ENCODE data around the gene MFAP2. TPM values are rescaled to one million over a fixed set of nuclear protein-coding genes. Genes with fewer than 3 reads are reported as not detected.
"Not testable (repeated sequence)": the region's sequence is repeated elsewhere in the genome, so short reads cannot be mapped to it uniquely, and the experiment has no call there.

The MFAP2 gene
- total RNA-seq, 1 experiment from 2014 or later: 0.58 TPM

DNA sequence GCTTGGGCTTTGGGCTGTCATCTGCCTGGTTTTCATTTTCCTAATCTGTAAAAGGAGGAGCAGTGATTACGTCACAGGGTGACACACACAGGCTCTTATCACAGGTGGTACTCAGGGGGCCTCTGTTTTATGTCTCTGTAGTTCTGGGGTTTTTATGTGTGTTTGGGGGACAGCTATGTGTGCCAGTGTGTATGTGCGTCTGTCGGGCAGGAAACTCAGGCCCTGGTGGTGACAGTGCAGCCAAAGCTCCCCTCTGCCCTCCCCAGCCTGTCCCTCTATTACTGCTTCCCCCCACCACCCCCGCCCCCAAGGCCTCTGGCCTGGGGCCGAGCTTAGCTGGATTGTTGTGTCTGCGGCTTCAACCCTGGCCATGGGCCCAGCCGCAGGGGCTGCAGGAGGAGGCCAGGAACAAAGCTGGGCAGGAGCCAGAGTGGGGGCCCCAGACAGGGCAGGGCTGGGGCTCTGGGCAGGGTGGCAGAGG, 13.3 kb downstream of the MFAP2 start:
- Mint-ChIP-seq H3K27me3 (ENCODE audit: insufficient read depth, unreplicated experiment) (no peaks in the 10 kb centered on the region), H3K9me3 (ENCODE audit: unreplicated experiment) (no peaks in the 10 kb centered on the region), H3K27ac (ENCODE audit: low read depth, unreplicated experiment) (no peak overlapping the region), H3K4me1 (ENCODE audit: insufficient read depth, unreplicated experiment) (peaks cover 7% of the 10 kb centered on the region), H3K36me3 (ENCODE audit: insufficient read depth, unreplicated experiment) (peaks cover 29% of the 10 kb centered on the region), H3K4me3 (ENCODE audit: unreplicated experiment) (no peak overlapping the region)
- peak; percentile 57 for DNase-seq (ENCODE audit: unreplicated experiment)
- TF ChIP-seq, protein P1, sequence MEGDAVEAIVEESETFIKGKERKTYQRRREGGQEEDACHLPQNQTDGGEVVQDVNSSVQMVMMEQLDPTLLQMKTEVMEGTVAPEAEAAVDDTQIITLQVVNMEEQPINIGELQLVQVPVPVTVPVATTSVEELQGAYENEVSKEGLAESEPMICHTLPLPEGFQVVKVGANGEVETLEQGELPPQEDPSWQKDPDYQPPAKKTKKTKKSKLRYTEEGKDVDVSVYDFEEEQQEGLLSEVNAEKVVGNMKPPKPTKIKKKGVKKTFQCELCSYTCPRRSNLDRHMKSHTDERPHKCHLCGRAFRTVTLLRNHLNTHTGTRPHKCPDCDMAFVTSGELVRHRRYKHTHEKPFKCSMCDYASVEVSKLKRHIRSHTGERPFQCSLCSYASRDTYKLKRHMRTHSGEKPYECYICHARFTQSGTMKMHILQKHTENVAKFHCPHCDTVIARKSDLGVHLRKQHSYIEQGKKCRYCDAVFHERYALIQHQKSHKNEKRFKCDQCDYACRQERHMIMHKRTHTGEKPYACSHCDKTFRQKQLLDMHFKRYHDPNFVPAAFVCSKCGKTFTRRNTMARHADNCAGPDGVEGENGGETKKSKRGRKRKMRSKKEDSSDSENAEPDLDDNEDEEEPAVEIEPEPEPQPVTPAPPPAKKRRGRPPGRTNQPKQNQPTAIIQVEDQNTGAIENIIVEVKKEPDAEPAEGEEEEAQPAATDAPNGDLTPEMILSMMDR (IDR thresholded peaks at IDR 0.05; ENCODE audit: unreplicated experiment): no peak
- BruUV-seq (replicated peaks): no TSS peak
- intact Hi-C loops (cut with micrococcal nuclease): no loop called here
- ChIA-PET POLR2A (no interaction called here), CTCF (interaction anchor here (1.2 to 1.5 kb wide), 2 partner anchors 15 to 16 kb away, joined by 4 to 5 read pairs; no protein-coding TSS in a partner anchor)

DNA sequence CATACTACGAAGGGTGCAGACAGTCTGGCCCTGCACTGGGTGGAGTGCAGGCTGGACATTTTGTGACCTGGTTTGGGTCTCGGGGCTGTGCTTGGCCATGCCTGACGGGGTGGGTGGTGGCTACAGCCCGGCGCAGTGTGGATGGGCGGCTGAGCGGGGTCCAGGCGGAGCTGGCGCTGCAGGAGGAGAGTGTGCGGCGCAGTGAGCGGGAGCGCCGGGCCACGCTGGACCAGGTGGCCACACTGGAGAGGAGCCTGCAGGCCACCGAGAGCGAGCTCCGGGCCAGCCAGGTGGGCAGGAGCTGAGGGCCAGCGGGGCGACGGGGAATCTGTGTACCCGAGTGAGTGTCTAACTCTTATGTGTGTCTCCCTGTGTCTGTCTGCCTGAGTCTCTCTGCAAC, 14.1 kb downstream of the MFAP2 start:
- Mint-ChIP-seq H3K27ac (ENCODE audit: low read depth, unreplicated experiment) (no peak overlapping the region), H3K4me3 (ENCODE audit: unreplicated experiment) (no peak overlapping the region), H3K27me3 (ENCODE audit: insufficient read depth, unreplicated experiment) (no peaks in the 10 kb centered on the region), H3K36me3 (ENCODE audit: insufficient read depth, unreplicated experiment) (peaks cover 26% of the 10 kb centered on the region), H3K4me1 (ENCODE audit: insufficient read depth, unreplicated experiment) (peaks cover 7% of the 10 kb centered on the region), H3K9me3 (ENCODE audit: unreplicated experiment) (no peaks in the 10 kb centered on the region)
- TF ChIP-seq, protein P1 (IDR thresholded peaks at IDR 0.05; ENCODE audit: unreplicated experiment): no peak
- intact Hi-C loops (cut with micrococcal nuclease): no loop called here
- BruUV-seq (replicated peaks): no TSS peak
- POLR2A ChIA-PET: no interaction called here
- CTCF ChIA-PET: interaction anchor here (0.7 to 1.5 kb wide), 3 partner anchors 14 to 37 kb away, joined by 4 to 5 read pairs (median 4); no protein-coding TSS in a partner anchor
- DNase-seq (ENCODE audit: unreplicated experiment): no peak

DNA sequence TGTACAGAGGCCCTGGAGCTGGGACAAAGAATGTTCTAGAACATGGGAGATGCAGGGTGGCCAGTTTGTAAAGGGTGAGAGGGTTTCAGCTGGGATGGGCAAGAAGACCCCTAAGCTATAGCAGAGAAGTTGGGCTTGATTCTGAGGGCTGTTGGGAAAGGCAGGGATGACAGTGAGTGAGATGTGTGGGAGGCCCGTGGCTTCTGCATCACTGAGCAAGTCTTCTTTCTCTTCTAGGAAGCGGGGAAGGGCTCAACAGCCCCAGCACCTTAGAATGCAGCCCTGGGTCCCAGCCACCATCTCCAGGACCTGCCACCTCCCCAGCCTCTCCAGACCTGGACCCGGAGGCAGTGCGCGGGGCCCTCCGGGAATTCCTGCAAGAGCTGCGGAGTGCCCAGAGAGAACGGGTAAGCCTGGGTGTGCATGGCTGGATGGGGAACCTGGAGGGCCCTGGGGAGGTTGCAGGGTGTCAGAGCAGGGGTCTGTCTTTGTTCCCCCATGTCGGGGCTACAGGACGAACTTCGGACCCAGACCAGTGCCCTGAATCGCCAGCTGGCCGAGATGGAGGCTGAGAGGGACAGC, 14.8 kb downstream of the MFAP2 start:
- BruUV-seq (replicated peaks): no TSS peak
- Mint-ChIP-seq H3K4me3 (ENCODE audit: unreplicated experiment) (no peak overlapping the region), H3K27ac (ENCODE audit: low read depth, unreplicated experiment) (no peak overlapping the region), H3K4me1 (ENCODE audit: insufficient read depth, unreplicated experiment) (peaks cover 7% of the 10 kb centered on the region), H3K27me3 (ENCODE audit: insufficient read depth, unreplicated experiment) (no peaks in the 10 kb centered on the region), H3K9me3 (ENCODE audit: unreplicated experiment) (no peaks in the 10 kb centered on the region), H3K36me3 (ENCODE audit: insufficient read depth, unreplicated experiment) (peaks cover 23% of the 10 kb centered on the region)
- no peak for DNase-seq (ENCODE audit: unreplicated experiment)
- TF ChIP-seq, protein P1 (IDR thresholded peaks at IDR 0.05; ENCODE audit: unreplicated experiment): no peak
- intact Hi-C loops (cut with micrococcal nuclease): no loop called here
- ChIA-PET CTCF (interaction anchor here (0.7 to 1.2 kb wide), 3 partner anchors 15 to 37 kb away, joined by 3 to 5 read pairs (median 4); partner anchors contain the start of gene MFAP2), POLR2A (interaction anchor here (0.7 kb wide), 1 partner anchor 21 kb away, joined by 3 read pairs; no protein-coding TSS in a partner anchor)

DNA sequence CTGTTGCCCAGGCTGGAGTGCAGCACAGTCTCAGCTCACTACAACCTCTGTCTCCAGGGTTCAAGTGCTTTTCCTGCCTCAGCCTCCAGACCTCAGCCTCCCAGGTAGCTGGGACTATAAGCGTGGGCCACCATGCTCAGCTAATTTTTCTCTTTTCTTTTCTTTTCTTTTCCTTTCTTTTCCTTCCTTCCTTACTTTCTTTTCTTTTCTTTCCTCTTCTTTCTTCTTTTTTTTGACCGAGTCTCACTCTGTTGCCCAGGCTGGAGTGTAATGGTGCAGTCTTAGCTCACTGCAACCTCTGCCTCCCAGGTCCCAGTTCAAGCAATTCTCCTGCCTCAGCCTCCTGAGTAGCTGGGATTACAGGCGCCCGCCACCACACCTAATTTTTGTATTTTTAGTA, 16.3 kb downstream of the MFAP2 start:
- BruUV-seq (replicated peaks); H3K27me3 Mint-ChIP-seq (ENCODE audit: insufficient read depth, unreplicated experiment); intact Hi-C loops (cut with micrococcal nuclease); DNase-seq (ENCODE audit: unreplicated experiment); H3K4me3 Mint-ChIP-seq (ENCODE audit: unreplicated experiment); H3K4me1 Mint-ChIP-seq (ENCODE audit: insufficient read depth, unreplicated experiment); H3K9me3 Mint-ChIP-seq (ENCODE audit: unreplicated experiment); H3K27ac Mint-ChIP-seq (ENCODE audit: low read depth, unreplicated experiment): not testable (repeated sequence)
- H3K36me3 Mint-ChIP-seq (ENCODE audit: insufficient read depth, unreplicated experiment): peaks cover 23% of the 10 kb centered on the region
- ChIA-PET CTCF (interaction anchor here (0.6 to 1.1 kb wide), 3 partner anchors 65 to 82 kb away, joined by 3 to 4 read pairs (median 3); no protein-coding TSS in a partner anchor), POLR2A (interaction anchor here (0.6 kb wide), 1 partner anchor 66 kb away, joined by 3 read pairs; no protein-coding TSS in a partner anchor)

All from MCF 10A (cell line).